HG03196 (cell line): ENCODE measurements around the gene UQCC2.

Experiments used
- ATAC-seq: cut with Tn5 transposase; IDR thresholded peaks from one replicate; pipeline ENCODE4 v1.9.1; 2021; ENCODE audit not compliant: unreplicated experiment

The UQCC2 gene

DNA sequence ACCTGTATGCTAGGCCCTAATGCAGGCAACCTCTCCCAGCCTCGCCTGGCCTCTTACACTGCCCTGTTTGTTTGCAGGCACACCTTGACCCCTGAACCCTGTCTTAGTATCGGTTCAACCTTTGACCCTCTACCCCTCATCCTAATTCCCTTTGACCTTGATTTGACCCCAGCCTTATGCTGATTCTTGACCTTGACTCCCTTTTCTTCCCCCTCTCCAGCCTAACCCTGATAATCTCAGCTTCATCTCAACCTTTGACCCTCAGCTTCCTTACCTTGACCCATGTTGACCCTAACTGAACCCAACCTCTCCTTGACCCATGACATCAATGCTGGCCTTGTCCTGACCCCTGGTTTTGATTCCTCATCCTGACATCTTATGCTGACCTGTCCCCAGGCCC lies 33.8 kb downstream of the UQCC2 start:
- no peak for ATAC-seq

DNA sequence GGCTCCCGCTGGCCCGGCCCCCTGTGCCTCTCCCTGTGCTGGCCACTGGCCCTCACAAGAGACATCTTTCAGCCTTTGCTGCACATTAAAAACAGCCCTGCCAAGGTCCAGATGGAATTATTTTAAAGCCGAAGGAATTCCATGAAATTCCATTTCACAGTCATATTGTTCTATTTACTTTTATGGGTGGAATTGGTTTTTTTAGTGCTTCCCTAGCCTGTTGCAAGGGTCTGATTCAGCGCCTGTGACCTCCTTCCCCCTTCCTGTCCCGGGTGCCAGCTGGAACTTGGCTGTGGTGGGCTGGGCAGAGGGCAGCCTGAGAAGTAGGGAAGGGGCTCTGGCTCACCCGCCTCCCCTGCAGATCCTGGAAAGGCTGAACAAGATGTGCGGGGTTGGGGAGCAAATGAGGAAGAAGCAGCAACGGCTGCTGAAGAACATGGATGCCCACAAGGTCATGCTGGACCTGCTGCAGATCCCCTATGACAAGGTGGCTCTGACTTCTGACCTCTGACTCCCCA lies 34.3 kb downstream of the UQCC2 start:
- no peak for ATAC-seq

- ATAC-seq: no peak
Measured at GRCh38 chr6:33676416-33677142, 34.9 kb downstream of the UQCC2 start.

- no peak for ATAC-seq
Measured at GRCh38 chr6:33675968-33676367, 35.5 kb downstream of the UQCC2 start.

- no peak for ATAC-seq
Measured at GRCh38 chr6:33673851-33674250, 37.6 kb downstream of the UQCC2 start.

- no peak for ATAC-seq
Measured at GRCh38 chr6:33672808-33673207, 38.7 kb downstream of the UQCC2 start.

DNA sequence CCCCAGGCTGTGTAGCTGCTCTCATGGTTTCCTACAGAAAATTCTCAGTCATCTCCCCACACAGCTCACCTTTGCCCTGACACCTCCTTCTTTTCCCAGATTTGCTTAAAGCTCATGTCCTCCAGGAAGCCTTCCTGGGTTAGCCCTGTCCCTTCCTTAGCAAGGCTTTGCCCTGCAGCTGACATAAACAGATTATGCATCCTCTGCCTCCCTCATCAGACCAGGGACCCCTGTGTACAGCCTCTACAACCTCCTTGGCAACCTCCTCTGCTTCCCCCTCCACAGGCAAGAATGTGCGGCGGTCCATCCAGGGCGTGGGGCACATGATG lies 39.8 kb downstream of the UQCC2 start:
- no peak for ATAC-seq

- ATAC-seq: no peak
Measured at GRCh38 chr6:33670971-33671743, 40.3 kb downstream of the UQCC2 start.

- no peak for ATAC-seq
Measured at GRCh38 chr6:33670086-33670660, 41.3 kb downstream of the UQCC2 start.

DNA sequence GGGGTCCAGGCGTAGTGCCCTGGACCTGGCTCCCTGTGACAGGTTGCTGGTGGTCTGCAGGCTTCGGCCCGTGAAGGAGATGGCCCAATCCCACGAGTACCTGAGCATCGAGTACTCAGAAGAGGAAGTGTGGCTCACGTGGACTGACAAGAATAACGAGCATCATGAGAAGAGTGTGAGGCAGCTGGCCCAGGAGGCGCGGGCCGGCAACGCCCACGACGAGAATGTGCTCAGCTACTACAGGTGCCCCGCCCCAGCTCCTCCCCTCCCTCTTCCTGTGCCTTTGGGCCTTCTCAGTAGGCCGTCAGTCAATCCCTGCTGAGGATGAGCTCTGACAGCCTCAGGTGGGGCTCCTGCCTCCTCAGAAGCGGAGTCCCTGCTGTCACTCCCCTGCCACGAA lies 42.6 kb downstream of the UQCC2 start:
- no peak for ATAC-seq

- ATAC-seq: no peak
Measured at GRCh38 chr6:33668328-33668727, 43.2 kb downstream of the UQCC2 start.

DNA sequence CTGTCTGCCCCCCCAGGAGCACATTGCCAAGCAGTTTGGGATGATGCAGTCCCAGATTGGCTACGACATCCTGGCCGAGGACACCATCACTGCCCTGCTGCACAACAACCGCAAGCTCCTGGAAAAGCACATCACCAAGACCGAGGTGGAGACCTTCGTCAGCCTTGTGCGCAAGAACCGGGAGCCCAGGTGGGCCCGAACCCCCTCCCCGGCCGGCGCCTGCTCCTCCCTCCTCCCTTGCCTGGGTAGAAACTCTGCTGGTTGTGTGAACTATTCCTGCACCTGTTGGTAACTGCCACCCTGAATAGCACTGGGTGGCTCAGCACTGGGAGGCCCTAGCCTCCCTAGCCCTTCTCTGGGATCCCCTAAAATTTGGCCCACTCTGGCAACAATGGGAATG lies 43.7 kb downstream of the UQCC2 start:
- no peak for ATAC-seq

DNA sequence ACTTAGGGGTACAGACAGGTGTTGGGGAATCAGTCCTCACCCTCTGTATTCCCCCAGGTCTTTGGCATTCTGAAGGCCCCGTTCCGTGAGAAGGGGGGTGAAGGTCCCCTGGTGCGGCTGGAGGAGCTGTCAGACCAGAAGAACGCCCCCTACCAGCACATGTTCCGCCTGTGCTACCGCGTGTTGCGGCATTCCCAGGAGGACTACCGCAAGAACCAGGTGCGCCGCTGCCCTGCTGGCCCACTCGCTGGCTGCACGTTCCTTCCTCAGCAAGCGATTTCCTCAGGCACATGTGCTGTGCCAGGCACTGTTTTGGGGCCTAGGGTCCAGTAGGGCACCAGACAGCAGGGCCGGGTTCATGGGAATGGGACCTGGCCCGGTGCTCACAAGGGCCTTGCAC lies 44.4 kb downstream of the UQCC2 start:
- ATAC-seq: no peak

DNA sequence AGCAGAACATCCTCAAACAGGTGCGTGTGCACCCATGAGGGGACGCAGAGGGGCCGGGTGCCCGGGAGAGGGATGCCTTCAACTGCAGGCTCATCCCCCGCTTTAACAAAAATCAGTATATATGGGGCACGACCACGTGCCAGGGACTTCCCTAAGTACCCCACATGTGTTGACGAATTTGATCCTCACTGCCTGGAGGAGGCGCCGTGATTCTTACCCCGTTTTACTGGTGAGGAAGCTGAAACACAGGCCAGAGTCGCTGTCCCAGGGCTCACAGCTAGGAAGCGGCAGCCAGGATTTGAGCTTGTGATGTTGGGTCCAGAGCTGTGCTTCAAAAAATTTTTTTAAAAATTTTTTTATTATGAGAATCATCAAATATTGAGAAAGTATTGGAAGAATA lies 45.5 kb downstream of the UQCC2 start:
- ATAC-seq: no peak

GRCh38 chr6:33664506-33665057 lies 46.9 kb downstream of the UQCC2 start:
- no peak for ATAC-seq

GRCh38 chr6:33663727-33664449 lies 47.6 kb downstream of the UQCC2 start:
- no peak for ATAC-seq

DNA sequence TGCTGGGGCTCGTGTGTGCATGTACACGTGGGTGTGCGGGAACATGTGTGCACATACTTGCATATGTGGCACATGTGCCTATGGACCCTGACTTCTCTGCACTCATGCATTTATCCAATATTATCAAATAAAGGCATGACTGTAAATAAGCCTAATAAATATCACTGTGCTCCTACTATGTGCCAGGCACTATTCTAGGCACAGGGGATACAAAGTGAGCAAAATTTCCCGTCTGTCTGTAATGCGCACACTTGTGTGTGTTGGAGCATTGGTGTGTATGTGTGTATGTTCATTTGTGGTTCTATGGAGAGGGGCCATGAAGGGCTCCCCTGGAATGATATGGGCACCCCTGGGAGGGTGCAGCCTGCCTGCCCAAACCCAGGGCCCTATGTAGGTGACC lies 48.5 kb downstream of the UQCC2 start:
- ATAC-seq: no peak

DNA sequence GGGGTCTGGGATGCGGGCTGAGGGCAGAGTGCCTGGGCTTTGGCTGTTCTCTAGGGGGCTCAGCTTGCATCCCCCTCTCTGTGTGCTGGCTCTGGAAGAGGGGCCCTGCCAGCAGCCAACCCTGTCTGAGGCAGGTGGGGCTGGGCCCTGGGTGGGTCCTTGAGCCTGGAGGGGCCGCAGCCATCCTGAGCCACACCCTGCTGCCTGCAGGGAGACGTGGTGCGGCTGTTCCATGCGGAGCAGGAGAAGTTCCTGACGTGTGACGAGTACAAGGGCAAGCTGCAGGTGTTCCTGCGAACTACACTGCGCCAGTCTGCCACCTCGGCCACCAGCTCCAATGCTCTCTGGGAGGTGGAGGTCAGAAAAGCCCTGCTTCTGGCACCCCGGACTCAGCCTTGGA lies 49.2 kb downstream of the UQCC2 start:
- ATAC-seq: no peak

GRCh38 chr6:33661106-33661838 lies 50.2 kb downstream of the UQCC2 start:
- ATAC-seq: no peak

DNA sequence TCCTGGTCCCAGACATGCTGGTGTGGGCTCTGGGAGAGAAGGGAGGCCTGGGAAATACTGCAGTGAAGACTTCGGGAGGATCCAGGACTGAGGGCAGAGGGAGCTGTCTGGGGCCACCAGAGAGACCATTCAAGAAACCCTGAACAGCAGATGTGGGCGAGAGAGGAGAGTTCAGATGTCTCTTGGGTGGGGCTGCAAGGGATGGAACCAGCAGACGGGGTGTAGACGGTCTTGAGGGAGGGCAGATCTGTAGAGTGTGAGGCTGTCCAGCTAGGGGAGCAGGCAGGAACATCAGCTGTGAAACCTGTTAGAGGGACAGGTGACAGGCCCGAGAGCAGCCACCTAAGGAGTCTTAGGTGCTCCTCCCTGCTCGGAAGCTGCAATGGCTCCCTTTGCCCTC lies 51.5 kb downstream of the UQCC2 start:
- ATAC-seq: no peak
